HG02610 (cell line): ENCODE data around the gene TBC1D22A.

Experiments
- ATAC-seq: cut with Tn5 transposase; IDR thresholded peaks from one replicate; pipeline ENCODE4 v1.9.1; 2021; ENCODE audit warnings: mild to moderate bottlenecking, moderate library complexity; ENCODE audit not compliant: unreplicated experiment

TBC1D22A gene

GRCh38 chr22:46902998-46903916 lies 140.8 kb downstream of the TBC1D22A start:
- no peak for ATAC-seq

GRCh38 chr22:46905415-46905814 lies 143.0 kb downstream of the TBC1D22A start:
- ATAC-seq: no peak

GRCh38 chr22:46905834-46906233 lies 143.4 kb downstream of the TBC1D22A start:
- no peak for ATAC-seq

GRCh38 chr22:46906326-46907045 lies 144.0 kb downstream of the TBC1D22A start:
- no peak for ATAC-seq

GRCh38 chr22:46907241-46908215 lies 145.1 kb downstream of the TBC1D22A start:
- ATAC-seq: no peak

GRCh38 chr22:46908641-46909107 lies 146.2 kb downstream of the TBC1D22A start:
- ATAC-seq: no peak

GRCh38 chr22:46909237-46910030 lies 147.0 kb downstream of the TBC1D22A start:
- no peak for ATAC-seq

GRCh38 chr22:46910624-46911023 lies 148.2 kb downstream of the TBC1D22A start:
- no peak for ATAC-seq

- no peak for ATAC-seq
Measured at GRCh38 chr22:46911346-46911745, 148.9 kb downstream of the TBC1D22A start.

- ATAC-seq: no peak
Measured at GRCh38 chr22:46913351-46913750, 150.9 kb downstream of the TBC1D22A start.

- ATAC-seq: no peak
Measured at GRCh38 chr22:46914481-46914880, 152.0 kb downstream of the TBC1D22A start.

GRCh38 chr22:46914916-46915894 lies 152.8 kb downstream of the TBC1D22A start:
- no peak for ATAC-seq

- no peak for ATAC-seq
Measured at GRCh38 chr22:46915950-46916730, 153.7 kb downstream of the TBC1D22A start.

GRCh38 chr22:46916886-46917770 lies 154.7 kb downstream of the TBC1D22A start:
- ATAC-seq: no peak

- no peak for ATAC-seq
Measured at GRCh38 chr22:46917771-46918101, 155.3 kb downstream of the TBC1D22A start.

- no peak for ATAC-seq
Measured at GRCh38 chr22:46918197-46918596, 155.7 kb downstream of the TBC1D22A start.

GRCh38 chr22:46922037-46922436 lies 159.6 kb downstream of the TBC1D22A start:
- ATAC-seq: no peak
